Activated CD4-positive, CD25-positive, alpha-beta regulatory T cell treated with anti-CD3 and anti-CD28 coated beads, Interleukin-2, amount 50 U/mL, for 16 hours (primary cell): Measurements from ENCODE around the gene CD177.
"Not testable (repeated sequence)": the region's sequence is repeated elsewhere in the genome, so short reads cannot be mapped to it uniquely, and the experiment has no call there.

Experiments used
- DNase-seq: peaks from one replicate; pipeline ENCODE4 v3.0.0-alpha.2; 2020; ENCODE audit warnings: low read depth, low spot score

CD177 gene

DNA sequence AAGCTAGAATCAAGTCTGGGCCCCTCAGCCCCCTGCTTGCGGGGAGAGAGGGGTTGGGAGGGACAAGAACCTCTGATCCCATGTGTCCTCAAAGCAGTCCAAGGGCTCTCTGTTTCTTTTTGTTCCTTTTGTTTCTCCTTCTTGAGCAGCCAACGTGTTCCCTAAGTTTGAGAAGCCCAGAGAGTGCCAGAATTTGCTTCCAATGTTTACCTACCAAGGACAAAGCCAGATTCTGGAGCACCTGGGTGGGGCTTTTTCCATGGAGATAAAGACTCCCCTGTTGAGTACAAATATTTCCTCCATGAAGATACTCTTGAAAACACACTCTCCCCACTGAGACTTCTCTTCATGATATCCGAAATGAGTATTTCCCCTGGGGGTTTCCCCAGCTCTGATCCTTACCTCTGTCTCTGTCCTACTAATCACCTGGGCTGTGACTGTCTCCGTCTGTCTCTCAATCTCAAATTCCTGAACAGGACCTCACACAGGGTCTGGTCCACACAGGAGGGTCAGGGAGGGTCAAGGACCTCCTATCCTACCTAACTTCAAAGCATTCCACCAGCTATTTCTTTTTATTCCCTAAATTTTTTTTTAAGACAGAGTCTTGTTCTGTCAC lies 27.4 kb downstream of the CD177 start:
- no peak for DNase-seq

GRCh38 chr19:43382586-43383216 lies 29.2 kb downstream of the CD177 start:
- not testable (repeated sequence) for DNase-seq

- not testable (repeated sequence) for DNase-seq
Observed at GRCh38 chr19:43383254-43383653, 29.8 kb downstream of the CD177 start.

DNA sequence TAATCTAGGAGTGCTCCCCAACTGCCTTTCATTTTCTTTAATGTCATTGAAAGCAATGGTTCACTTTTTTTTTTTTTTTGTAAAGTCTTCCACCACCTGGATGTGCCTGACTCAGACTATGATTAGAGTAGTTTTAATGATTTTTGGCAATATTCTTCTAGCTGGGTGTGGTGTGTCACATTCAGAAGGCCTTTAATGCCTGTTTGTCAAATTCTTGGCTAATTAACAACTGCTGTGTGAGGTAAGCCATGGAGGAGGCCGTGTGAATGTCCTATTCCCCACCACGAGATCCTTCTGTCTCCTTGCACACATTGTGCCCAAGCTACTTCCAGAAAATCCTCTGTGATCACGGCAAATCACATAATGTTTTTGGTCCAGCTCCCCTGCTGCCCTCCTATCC lies 30.3 kb downstream of the CD177 start:
- not testable (repeated sequence) for DNase-seq

DNA sequence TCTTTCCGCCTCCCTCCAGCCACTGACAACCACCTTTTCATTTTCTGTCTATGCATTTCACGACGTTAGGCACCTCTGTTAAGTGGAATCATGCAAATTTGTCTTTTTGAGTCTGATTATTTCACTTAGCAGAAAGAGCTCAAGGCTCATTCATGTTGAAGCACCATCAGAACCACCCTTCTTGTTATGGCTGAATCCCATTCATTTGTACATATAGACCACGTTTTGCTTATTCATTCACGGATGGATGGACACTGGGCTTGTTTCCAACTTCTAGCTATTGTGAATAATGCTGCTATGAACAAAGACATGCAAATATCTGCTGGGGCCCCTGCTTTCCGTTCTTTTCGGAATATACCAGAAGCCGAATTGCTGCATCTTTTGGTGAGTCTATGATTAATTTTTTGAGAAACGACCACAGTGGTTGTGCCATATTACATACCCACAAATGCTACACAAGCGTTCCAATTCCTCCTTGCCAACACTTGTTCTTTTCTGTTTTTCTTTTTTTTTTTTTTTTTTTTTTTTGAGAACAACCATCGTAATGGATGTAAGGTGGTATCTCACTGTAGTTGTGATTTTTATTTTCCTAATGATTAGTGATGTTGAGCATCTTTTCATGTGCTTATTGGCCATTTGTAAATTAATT lies 37.5 kb downstream of the CD177 start:
- not testable (repeated sequence) for DNase-seq

- DNase-seq: not testable (repeated sequence)
Observed at GRCh38 chr19:43391552-43391935, 38.1 kb downstream of the CD177 start.

DNA sequence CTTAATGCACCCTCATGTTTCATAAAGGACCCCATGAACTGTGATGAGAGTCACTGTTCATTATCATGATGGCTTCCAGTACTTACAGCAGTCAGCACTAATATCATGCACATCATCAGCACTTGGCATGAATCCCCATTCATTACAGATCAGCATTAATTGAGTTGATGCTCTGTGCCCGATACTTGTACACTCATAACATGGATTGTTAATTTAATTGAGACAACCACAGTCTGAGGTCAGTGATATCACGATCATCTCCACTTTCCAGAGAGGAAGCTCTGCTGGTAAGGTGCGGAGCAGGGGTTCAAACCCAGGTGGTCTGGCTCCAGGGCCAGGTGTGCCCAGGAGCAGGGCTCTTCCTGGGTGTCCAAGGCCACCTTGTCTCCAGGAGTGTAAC lies 40.0 kb downstream of the CD177 start:
- not testable (repeated sequence) for DNase-seq

- no peak for DNase-seq
Observed at GRCh38 chr19:43395561-43395960, 42.1 kb downstream of the CD177 start.

DNA sequence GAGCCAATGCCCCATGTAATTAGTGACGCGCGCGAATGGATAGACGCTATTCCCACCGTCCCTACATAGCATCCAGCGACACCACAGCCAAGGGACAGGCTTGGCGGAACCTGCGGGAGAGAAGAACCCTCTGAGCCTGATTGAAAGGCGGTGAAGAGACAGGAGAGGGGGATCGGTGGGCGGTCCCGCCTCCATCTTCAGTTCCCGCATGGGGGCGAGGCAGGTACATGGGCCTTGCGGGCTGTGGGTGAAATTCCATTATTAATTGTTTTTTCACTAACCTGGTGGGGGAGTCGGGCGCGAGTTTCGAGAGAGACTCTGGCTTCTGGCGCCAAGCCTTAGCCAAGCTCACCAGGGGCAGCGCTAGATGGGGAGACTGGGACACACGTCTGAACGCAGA lies 52.8 kb downstream of the CD177 start:
- DNase-seq: no peak

DNA sequence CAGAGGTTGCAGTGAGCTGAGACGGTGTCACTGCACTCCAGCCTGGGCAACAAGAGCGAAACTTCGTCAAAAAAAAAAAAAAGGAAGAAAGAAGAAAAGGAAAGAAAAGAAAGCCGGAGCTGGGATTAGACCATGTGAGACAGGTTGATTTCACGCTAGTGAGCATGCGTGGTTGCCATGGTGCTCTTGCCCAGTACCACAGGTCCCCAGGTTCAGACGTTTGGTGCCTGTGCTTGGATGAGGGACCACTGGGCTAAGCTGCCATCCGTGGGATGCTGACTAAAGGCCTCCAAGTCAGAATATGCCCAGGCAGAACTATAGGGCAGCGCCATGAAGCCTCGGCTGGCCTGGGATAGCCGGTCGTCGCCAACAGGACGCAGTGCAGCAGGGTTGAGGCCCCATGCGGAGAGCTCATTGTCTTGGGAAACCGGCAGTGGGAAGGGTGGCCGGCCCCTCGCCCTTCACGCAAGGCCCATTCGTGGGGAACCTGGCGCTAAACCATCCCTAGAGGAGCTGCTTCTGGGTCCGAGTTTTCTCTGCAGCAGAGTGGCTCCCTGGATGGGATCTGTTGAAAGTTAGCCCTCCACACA lies 54.0 kb downstream of the CD177 start:
- DNase-seq: no peak

GRCh38 chr19:43408043-43408442 lies 54.6 kb downstream of the CD177 start:
- DNase-seq: no peak

DNA sequence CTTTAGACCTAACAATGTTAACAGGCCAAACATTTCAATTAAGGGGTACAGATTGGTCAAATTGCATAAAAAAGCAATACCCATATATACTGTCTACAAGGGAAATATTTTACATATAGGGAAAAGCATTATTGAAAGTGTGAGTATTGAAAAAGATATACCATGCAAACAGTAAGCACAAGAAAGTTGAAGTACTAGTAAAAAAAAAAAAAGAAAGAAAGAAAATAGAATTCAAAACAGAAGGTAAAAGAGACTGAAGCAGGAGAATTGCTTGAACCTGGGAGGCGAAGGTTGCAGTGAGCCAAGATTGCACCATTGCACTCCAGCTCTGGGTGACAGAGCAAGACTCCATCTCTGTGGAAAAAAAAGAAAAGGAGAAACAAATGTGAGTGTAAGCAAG lies 55.9 kb downstream of the CD177 start:
- no peak for DNase-seq

- DNase-seq: no peak
Observed at GRCh38 chr19:43412441-43412840, 59.0 kb downstream of the CD177 start.
